Endothelial cell (in vitro differentiated cells): ENCODE data around the gene PLA2G4F. TPM values are rescaled to one million over a fixed set of nuclear protein-coding genes. Genes with fewer than 3 reads are reported as not detected.

Experiments
- DNase-seq: peaks from one replicate; pipeline ENCODE4 v3.0.0; 2021; ENCODE audit warnings: low spot score
- H3K27ac Mint-ChIP-seq: one replicate; pipeline ENCODE4 v1.8.0; 2021; ENCODE audit warnings: mixed read lengths, inconsistent platforms; ENCODE audit not compliant: unreplicated experiment
- H3K27me3 Mint-ChIP-seq: one replicate; pipeline ENCODE4 v1.8.0; 2021; ENCODE audit warnings: mild to moderate bottlenecking, moderate library complexity, mixed read lengths, inconsistent platforms; ENCODE audit not compliant: unreplicated experiment
- H3K36me3 Mint-ChIP-seq: one replicate; pipeline ENCODE4 v1.8.0; 2021; ENCODE audit warnings: mild to moderate bottlenecking, low read depth, mixed read lengths, inconsistent platforms; ENCODE audit not compliant: unreplicated experiment
- H3K4me1 Mint-ChIP-seq: one replicate; pipeline ENCODE4 v1.8.0; 2021; ENCODE audit warnings: mild to moderate bottlenecking, mixed read lengths, inconsistent platforms; ENCODE audit not compliant: unreplicated experiment
- H3K4me3 Mint-ChIP-seq: one replicate; pipeline ENCODE4 v1.8.0; 2021; ENCODE audit warnings: mild to moderate bottlenecking, mixed read lengths, inconsistent platforms; ENCODE audit not compliant: unreplicated experiment
- H3K9me3 Mint-ChIP-seq: one replicate; pipeline ENCODE4 v1.8.0; 2021; ENCODE audit warnings: mixed read lengths, inconsistent platforms; ENCODE audit not compliant: unreplicated experiment
- total RNA-seq: library from RNA; stranded (reverse); fragmentation: NEBNext Ultra II Directional; extraction: Animal tissue kit (Norgen Biotek cat#: 25700); gene quantifications from one replicate; pipeline ENCODE4 v1.2.1, GENCODE V29; 2021; ENCODE audit not compliant: unreplicated experiment
- TF ChIP-seq, protein P1 (sequence below): fragments of 200-600 bp; sonication (generic); IDR thresholded peaks from one replicate; pipeline ENCODE4 v1.5.0; 2021; ENCODE audit warnings: antibody characterized with exemption; ENCODE audit not compliant: unreplicated experiment

The PLA2G4F gene
- total RNA-seq, 1 donor from 2014 or later = not detected

DNA sequence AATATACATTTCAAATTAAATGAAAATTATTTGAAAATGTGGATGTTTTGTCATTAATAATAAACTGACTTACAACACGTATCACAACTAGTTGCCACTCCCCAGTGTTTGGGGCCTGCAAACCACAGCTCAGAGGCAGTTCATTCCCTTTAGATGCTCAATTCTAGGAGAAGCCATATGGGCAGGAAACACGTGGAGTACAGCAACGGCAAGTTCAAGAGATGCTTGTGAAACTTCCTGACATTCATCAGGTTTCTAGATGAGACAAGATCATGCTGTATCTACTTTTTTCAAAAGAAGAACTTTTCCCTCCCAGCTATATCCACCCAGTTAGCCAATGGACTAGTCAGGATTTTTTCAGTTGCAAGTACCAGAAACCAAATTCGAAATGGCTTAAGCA is 44.5 kb downstream of the PLA2G4F start:
- Mint-ChIP-seq H3K36me3 (no peaks in the 10 kb centered on the region), H3K27me3 (peaks cover 1% of the 10 kb centered on the region), H3K9me3 (no peaks in the 10 kb centered on the region), H3K27ac (no peak overlapping the region), H3K4me1 (peaks cover 4% of the 10 kb centered on the region), H3K4me3 (no peak overlapping the region)
- TF ChIP-seq, protein P1, sequence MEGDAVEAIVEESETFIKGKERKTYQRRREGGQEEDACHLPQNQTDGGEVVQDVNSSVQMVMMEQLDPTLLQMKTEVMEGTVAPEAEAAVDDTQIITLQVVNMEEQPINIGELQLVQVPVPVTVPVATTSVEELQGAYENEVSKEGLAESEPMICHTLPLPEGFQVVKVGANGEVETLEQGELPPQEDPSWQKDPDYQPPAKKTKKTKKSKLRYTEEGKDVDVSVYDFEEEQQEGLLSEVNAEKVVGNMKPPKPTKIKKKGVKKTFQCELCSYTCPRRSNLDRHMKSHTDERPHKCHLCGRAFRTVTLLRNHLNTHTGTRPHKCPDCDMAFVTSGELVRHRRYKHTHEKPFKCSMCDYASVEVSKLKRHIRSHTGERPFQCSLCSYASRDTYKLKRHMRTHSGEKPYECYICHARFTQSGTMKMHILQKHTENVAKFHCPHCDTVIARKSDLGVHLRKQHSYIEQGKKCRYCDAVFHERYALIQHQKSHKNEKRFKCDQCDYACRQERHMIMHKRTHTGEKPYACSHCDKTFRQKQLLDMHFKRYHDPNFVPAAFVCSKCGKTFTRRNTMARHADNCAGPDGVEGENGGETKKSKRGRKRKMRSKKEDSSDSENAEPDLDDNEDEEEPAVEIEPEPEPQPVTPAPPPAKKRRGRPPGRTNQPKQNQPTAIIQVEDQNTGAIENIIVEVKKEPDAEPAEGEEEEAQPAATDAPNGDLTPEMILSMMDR = no peak
- no peak for DNase-seq

DNA sequence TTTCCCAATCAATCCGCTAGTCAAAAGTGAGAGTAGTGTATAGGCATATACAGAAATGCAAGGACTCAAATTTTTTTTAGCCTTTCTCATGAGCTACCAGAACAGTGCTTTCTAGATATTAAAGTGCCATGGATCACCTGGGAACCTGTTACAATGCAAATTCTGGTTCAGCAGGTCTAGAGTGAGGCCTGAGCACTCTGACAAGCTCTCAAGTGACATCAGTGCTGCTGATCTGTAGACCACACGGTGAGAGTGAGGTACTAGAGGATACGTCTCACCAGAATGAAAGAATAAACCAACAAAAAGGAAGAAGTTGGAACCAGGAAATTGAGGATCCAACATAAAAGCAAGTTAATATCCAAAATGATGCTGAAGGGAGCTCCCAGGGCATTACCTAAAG is 46.1 kb downstream of the PLA2G4F start:
- Mint-ChIP-seq H3K4me1 (peaks cover 4% of the 10 kb centered on the region), H3K9me3 (no peaks in the 10 kb centered on the region), H3K36me3 (no peaks in the 10 kb centered on the region), H3K27ac (no peak overlapping the region), H3K27me3 (peaks cover 1% of the 10 kb centered on the region), H3K4me3 (no peak overlapping the region)
- DNase-seq = no peak
- TF ChIP-seq, protein P1 = no peak

DNA sequence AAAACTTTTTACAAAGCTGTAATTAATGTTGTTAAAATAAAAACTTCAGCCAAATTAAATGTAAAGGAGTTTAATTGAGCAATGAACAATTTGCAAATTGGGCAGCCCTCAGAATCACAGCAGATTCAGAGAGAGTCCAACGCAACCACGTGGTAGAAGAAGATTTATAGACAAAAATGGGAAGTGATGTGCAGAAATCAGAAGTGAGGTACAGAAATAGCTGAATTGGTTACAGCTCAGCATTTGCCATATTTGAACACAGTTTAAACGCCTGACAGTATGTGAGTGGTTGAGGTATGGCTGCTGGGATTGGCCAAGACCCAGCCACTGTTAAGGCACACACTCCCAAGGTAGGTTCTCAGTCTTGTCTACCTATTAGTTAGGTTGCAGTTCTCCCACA is 47.6 kb downstream of the PLA2G4F start:
- Mint-ChIP-seq H3K36me3 (no peaks in the 10 kb centered on the region), H3K4me3 (no peak overlapping the region), H3K27ac (no peak overlapping the region), H3K4me1 (peaks cover 4% of the 10 kb centered on the region), H3K27me3 (peaks cover 1% of the 10 kb centered on the region), H3K9me3 (no peaks in the 10 kb centered on the region)
- no peak for DNase-seq
- TF ChIP-seq, protein P1 = no peak

DNA sequence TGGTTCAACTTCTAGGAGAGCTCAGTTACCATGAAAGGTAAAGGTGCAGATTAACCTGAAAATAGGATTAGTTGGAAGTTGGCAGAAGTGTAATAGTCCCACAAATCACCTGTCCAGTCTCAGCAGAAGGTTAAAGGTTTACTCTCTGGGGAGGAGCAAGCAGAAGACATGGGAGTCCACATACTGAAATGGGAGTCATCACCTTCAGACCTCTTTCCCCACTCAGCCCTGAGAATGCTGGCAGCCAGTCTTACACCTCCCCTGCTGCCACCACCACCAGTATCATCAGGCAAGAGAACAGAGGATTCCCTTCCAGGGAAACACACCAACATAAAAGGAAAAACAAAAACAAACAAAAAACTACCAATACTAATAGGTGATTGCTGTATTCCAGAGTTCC is 48.2 kb downstream of the PLA2G4F start:
- no peaks in the 10 kb centered on the region for H3K36me3 Mint-ChIP-seq
- TF ChIP-seq, protein P1 = no peak

DNA sequence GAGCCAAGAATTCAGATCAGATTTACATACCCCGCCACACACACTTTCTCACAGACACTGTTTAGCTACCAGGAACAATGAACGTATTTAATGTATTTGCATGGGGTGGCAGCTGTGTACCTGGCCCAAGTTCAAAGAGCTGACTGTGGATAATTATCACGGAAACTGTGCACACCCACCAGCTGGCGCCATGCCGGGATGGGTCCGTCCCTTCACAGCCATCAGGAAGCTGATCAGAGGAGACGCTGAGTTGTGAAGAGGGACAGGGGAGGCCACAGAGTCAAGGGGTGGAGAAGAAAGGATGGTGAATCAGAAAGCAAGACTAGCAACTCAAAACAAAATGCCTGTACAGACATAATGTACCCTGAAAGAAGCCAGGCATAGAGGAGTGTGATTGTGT is 49.0 kb downstream of the PLA2G4F start:
- no peak overlapping the region for H3K4me3 Mint-ChIP-seq
- H3K27ac Mint-ChIP-seq = no peak overlapping the region
- peaks cover 1% of the 10 kb centered on the region for H3K27me3 Mint-ChIP-seq
- no peaks in the 10 kb centered on the region for H3K9me3 Mint-ChIP-seq
- peaks cover 2% of the 10 kb centered on the region for H3K4me1 Mint-ChIP-seq
- no peak for DNase-seq
- no peaks in the 10 kb centered on the region for H3K36me3 Mint-ChIP-seq
- TF ChIP-seq, protein P1 = no peak

More for the DNA sequence above, 48.2 kb downstream of the PLA2G4F start:
- no peak for DNase-seq
- H3K4me3 Mint-ChIP-seq = no peak overlapping the region
- H3K27ac Mint-ChIP-seq = no peak overlapping the region
- peaks cover 1% of the 10 kb centered on the region for H3K27me3 Mint-ChIP-seq
- H3K9me3 Mint-ChIP-seq = no peaks in the 10 kb centered on the region
- peaks cover 4% of the 10 kb centered on the region for H3K4me1 Mint-ChIP-seq
